Thyroid gland (tissue), 4 donors: ENCODE measurements around the gene SH3GL1. TPM values are rescaled to one million over a fixed set of nuclear protein-coding genes. Genes with fewer than 3 reads are reported as not detected.

ENCODE experiments used
- DNase-seq, 2 donors: peaks; one replicate each; pipeline ENCODE4 v3.0.0-alpha.2; 2019
- H3K27ac ChIP-seq, 3 donors: fragments of 200-600 bp; sonication (generic); 1 replicate in 2 of 3; 2 replicates in 1 of 3; pipeline ENCODE4 v1.5.1; 2016 to 2019; ENCODE audit warnings: mild to moderate bottlenecking in 1 of 3, moderate library complexity in 1 of 3
- H3K27me3 ChIP-seq: fragments of 200-600 bp; sonication (generic); one replicate; pipeline ENCODE4 v1.5.1; 2019
- H3K36me3 ChIP-seq, 2 donors: fragments of 200-600 bp; sonication (generic); one replicate each; pipeline ENCODE4 v1.5.1; 2016 to 2019
- H3K4me1 ChIP-seq, 2 donors: fragments of 200-600 bp; sonication (generic); one replicate each; pipeline ENCODE4 v1.5.1; 2017 to 2019
- H3K4me3 ChIP-seq, 3 donors: fragments of 200-600 bp; sonication (generic); replicated peaks in 1 of 3; 1 replicate in 2 of 3; 2 replicates in 1 of 3; pipeline ENCODE4 v1.5.1; 2016; ENCODE audit warnings: mild to moderate bottlenecking in 1 of 3
- H3K9me3 ChIP-seq: fragments of 200-600 bp; sonication (generic); one replicate; pipeline ENCODE4 v1.5.1; 2017
- CTCF ChIP-seq, 6 experiments: fragments of 200-600 bp in 3 of 6; fragments of 450-650 bp in 3 of 6; sonication (generic) in 3 of 6; IDR thresholded peaks; one replicate each; pipeline ENCODE4 v1.5.1; 2016 to 2019; ENCODE audit warnings: antibody characterized with exemption in 6 of 6, mild to moderate bottlenecking in 2 of 6, inconsistent platforms in 1 of 6, moderate library complexity in 1 of 6
- POLR2A ChIP-seq, 2 donors: fragments of 450-650 bp; IDR thresholded peaks; one replicate each; pipeline ENCODE4 v1.6.1; 2017; ENCODE audit warnings: antibody characterized with exemption in 2 of 2, mild to moderate bottlenecking in 2 of 2, moderate library complexity in 1 of 2
- WGBS, 2 donors: methylation state at CpG; one replicate each; pipeline ENCODE4 v1.1.5; 2017; 5-methylcytosine and 5-hydroxymethylcytosine counted together
- intact Hi-C: fragments of 100-400 bp; cut with DNase I; formaldehyde crosslinking; loops from one replicate; pipeline ENCODE4 v1.15.1; 2023
- microRNA-seq: library from miRNA; unstranded; fragments of <30 nt; microRNA quantifications from one replicate; pipeline ENCODE4, GENCODE V29; 2016
- small RNA-seq: library from RNA; depleted of rRNA; stranded (forward); fragments of <200 nt; gene quantifications from one replicate; pipeline ENCODE3, GENCODE V24; 2016
- total RNA-seq, 4 donors: library from RNA; depleted of rRNA; stranded (reverse); fragments of >200 nt; gene quantifications; one replicate each; pipeline ENCODE4 v1.2.3, GENCODE V29; 2016

The SH3GL1 gene
- total RNA-seq, 4 donors from 2014 or later, result 33.1 to 42.4 (median 36.7) TPM

GRCh38 chr19:4316956-4317355 lies 83.4 kb downstream of the SH3GL1 start:
- Histone ChIP-seq H3K4me3 (no peak overlapping the region), H3K4me1 (no peaks in the 10 kb centered on the region), H3K27me3 (no peaks in the 10 kb centered on the region), H3K27ac (no peak overlapping the region), H3K9me3 (no peaks in the 10 kb centered on the region), H3K36me3 (no peaks in the 10 kb centered on the region)
- intact Hi-C loops, result no loop called here
- no peak for DNase-seq
- WGBS, 2 donors, result 89% methylated on average over 9 of the region's 9 CpGs
- TF ChIP-seq CTCF (IDR thresholded peaks at IDR 0.05), result no peak
- no peak for TF ChIP-seq POLR2A (IDR thresholded peaks at IDR 0.05)

GRCh38 chr19:4313847-4314490 lies 86.4 kb downstream of the SH3GL1 start:
- H3K4me1 ChIP-seq, result no peaks in the 10 kb centered on the region
- 52 to 64% methylated on average over 12 of the region's 12 CpGs for WGBS, 2 donors
- no peak overlapping the region for H3K27ac ChIP-seq
- DNase-seq, result no peak
- no peaks in the 10 kb centered on the region for H3K27me3 ChIP-seq
- H3K9me3 ChIP-seq, result no peaks in the 10 kb centered on the region
- intact Hi-C loops, result no loop called here
- no peaks in the 10 kb centered on the region for H3K36me3 ChIP-seq
- no peak overlapping the region for H3K4me3 ChIP-seq
- no peak for TF ChIP-seq CTCF (IDR thresholded peaks at IDR 0.05)
- no peak for TF ChIP-seq POLR2A (IDR thresholded peaks at IDR 0.05)

Small RNA genes within 50 kb of the gene (microRNA-seq; reads per million reads assigned to microRNA genes)
- not detected for gene MIR4746

Small RNA genes within 50 kb of the gene (small RNA-seq; reads per million reads assigned to genes)
- gene MIR4746, result not detected

Other genes starting within 250 kb of the SH3GL1 start
- not detected for gene CREB3L3, start 246.9 kb downstream of the SH3GL1 start, total RNA-seq
- gene SIRT6, start 218.0 kb downstream of the SH3GL1 start, total RNA-seq, result 10 to 100 TPM; 11.9 to 39.3 (median 20.0) TPM
- 1 to 10 TPM in 1 of 4 donors, under 1 TPM in 3; 0.54 to 1.2 (median 0.77) TPM for gene ANKRD24, start 217.9 kb downstream of the SH3GL1 start, total RNA-seq
- gene EBI3, start 171.0 kb downstream of the SH3GL1 start, total RNA-seq, result 1 to 10 TPM in 3 of 4 donors, under 1 TPM in 1; 0.49 to 4.5 (median 2.0) TPM
- 10 to 100 TPM; 25.9 to 34.1 (median 31.3) TPM for gene YJU2, start 153.5 kb downstream of the SH3GL1 start, total RNA-seq
- gene SHD, start 121.3 kb downstream of the SH3GL1 start, total RNA-seq, result not detected
- gene TMIGD2, start 98.2 kb downstream of the SH3GL1 start, total RNA-seq, result not detected
- gene FSD1, start 95.9 kb downstream of the SH3GL1 start, total RNA-seq, result not detected
- 10 to 100 TPM; 12.1 to 50.6 (median 29.7) TPM for gene STAP2, start 61.7 kb downstream of the SH3GL1 start, total RNA-seq
- 10 to 100 TPM in 2 of 4 donors, 1 to 10 TPM in 2; 5.6 to 10.5 (median 9.3) TPM for gene MPND, start 57.0 kb downstream of the SH3GL1 start, total RNA-seq
- 1 to 10 TPM; 4.1 to 5.1 (median 4.4) TPM for gene CHAF1A, start 2.1 kb upstream of the SH3GL1 start, total RNA-seq
- gene UBXN6, start 57.2 kb upstream of the SH3GL1 start, total RNA-seq, result 100 to 1,000 TPM in 2 of 4 donors, 10 to 100 TPM in 2; 90.1 to 187 (median 106) TPM
- 10 to 100 TPM; 26.5 to 42.3 (median 28.4) TPM for gene HDGFL2, start 71.8 kb upstream of the SH3GL1 start, total RNA-seq
- 1 to 10 TPM; 1.3 to 6.6 (median 3.7) TPM for gene PLIN4, start 117.9 kb upstream of the SH3GL1 start, total RNA-seq
- 10 to 100 TPM in 1 of 4 donors, 1 to 10 TPM in 3; 4.1 to 12.1 (median 7.8) TPM for gene PLIN5, start 134.7 kb upstream of the SH3GL1 start, total RNA-seq
- gene LRG1, start 139.5 kb upstream of the SH3GL1 start, total RNA-seq, result 1 to 10 TPM in 2 of 4 donors, under 1 TPM in 1, not detected in 1; 0.56 to 2.7 (median 2.0) TPM
- 1 to 10 TPM; 1.2 to 9.1 (median 4.2) TPM for gene SEMA6B, start 159.1 kb upstream of the SH3GL1 start, total RNA-seq
- gene TNFAIP8L1, start 239.0 kb upstream of the SH3GL1 start, total RNA-seq, result 1 to 10 TPM; 3.8 to 9.5 (median 7.8) TPM